IPS-18a (cell line): ENCODE measurements around the gene ACVR1.
"Not testable (repeated sequence)": the region's sequence is repeated elsewhere in the genome, so short reads cannot be mapped to it uniquely, and the experiment has no call there.

Experiments
- H3K27ac ChIP-seq: one replicate; pipeline ENCODE4 v1.5.1; 2013; ENCODE audit warnings: low read length
- H3K27me3 ChIP-seq: one replicate; pipeline ENCODE4 v1.6.1; 2013; ENCODE audit warnings: mild to moderate bottlenecking, low read length; ENCODE audit not compliant: control insufficient read depth, insufficient read depth
- H3K36me3 ChIP-seq: one replicate; pipeline ENCODE4 v1.6.1; 2013; ENCODE audit warnings: low read depth, low read length; ENCODE audit not compliant: control insufficient read depth
- H3K4me1 ChIP-seq: one replicate; pipeline ENCODE4 v1.6.1; 2013; ENCODE audit warnings: low read depth, low read length; ENCODE audit not compliant: control insufficient read depth
- H3K4me3 ChIP-seq: one replicate; pipeline ENCODE4 v1.5.1; 2013; ENCODE audit warnings: low read length
- H3K9ac ChIP-seq: one replicate; pipeline ENCODE4 v1.6.1; 2013; ENCODE audit warnings: mild to moderate bottlenecking, low read length, moderate library complexity
- H3K9me3 ChIP-seq: one replicate; pipeline ENCODE4 v1.6.1; 2013; ENCODE audit warnings: low read depth, low read length; ENCODE audit not compliant: control insufficient read depth

ACVR1 gene

DNA sequence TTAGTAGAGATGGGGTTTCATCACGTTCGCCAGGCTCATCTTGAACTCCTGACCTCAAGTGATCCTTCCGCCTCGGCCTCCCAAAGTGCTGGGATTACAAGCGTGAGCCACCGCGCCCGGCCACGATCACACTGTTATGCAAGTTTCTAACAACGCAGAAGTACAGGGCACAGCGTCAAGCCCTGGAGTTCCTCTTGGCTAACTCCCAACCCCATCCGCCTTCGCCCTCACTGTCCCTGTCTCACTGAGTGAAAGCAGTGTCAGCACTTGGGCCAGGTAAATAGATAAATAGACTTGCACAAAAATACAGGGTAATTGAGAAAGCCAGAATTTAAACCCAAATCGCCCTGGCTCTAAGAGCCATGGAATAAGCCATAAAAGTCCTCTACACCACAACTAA lies 111.7 kb downstream of the ACVR1 start:
- H3K4me1 ChIP-seq, result peaks cover 19% of the 10 kb centered on the region
- H3K27me3 ChIP-seq, result no peaks in the 10 kb centered on the region
- peaks cover 8% of the 10 kb centered on the region for H3K36me3 ChIP-seq
- no peak overlapping the region for H3K4me3 ChIP-seq
- no peak overlapping the region for H3K9ac ChIP-seq
- H3K27ac ChIP-seq, result no peak overlapping the region
- H3K9me3 ChIP-seq, result no peaks in the 10 kb centered on the region

DNA sequence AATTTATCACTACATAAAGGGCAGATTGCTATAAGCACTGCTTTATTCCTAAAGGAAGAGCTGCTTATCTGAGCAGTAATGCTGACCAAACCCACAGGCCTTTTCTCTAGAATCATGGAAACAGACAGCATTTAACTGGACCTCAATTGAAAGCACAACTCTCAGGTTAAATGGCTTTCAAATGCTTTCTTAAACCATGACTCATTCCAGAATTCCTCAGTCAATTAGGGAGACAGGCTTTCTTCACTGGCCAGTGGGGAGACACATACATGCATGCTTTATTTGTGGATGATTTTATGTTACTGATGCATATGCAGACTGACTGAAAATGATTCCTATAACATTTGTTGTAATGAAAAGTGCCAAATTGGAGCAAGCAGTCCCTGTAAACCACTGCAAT lies 114.6 kb downstream of the ACVR1 start:
- H3K4me3 ChIP-seq, result no peak overlapping the region
- no peak overlapping the region for H3K27ac ChIP-seq
- H3K4me1 ChIP-seq, result peaks cover 23% of the 10 kb centered on the region
- H3K36me3 ChIP-seq, result peaks cover 8% of the 10 kb centered on the region
- H3K27me3 ChIP-seq, result no peaks in the 10 kb centered on the region
- no peak overlapping the region for H3K9ac ChIP-seq
- no peaks in the 10 kb centered on the region for H3K9me3 ChIP-seq

DNA sequence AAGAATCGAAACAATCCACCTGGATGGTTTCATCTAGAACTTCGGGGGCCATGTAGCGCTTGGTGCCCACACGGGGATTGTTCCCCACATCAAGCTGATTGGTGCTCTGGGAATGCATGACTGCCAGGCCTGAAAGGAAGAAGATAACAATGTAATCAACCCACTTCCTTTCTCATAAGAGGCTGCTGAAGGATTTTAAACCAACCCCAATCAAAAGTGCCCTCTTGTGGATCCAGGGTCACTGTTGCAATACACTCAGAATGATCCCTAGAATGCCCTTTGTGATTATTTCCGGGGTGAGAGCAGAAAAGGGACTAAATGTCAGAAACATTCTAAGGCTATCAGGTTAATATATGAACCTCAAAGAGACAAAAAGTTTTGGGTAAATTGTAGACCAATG lies 115.2 kb downstream of the ACVR1 start:
- no peak overlapping the region for H3K4me3 ChIP-seq
- H3K9ac ChIP-seq, result no peak overlapping the region
- peaks cover 3% of the 10 kb centered on the region for H3K9me3 ChIP-seq
- H3K36me3 ChIP-seq, result peaks cover 7% of the 10 kb centered on the region
- H3K27me3 ChIP-seq, result no peaks in the 10 kb centered on the region
- no peak overlapping the region for H3K27ac ChIP-seq
- peaks cover 23% of the 10 kb centered on the region for H3K4me1 ChIP-seq

DNA sequence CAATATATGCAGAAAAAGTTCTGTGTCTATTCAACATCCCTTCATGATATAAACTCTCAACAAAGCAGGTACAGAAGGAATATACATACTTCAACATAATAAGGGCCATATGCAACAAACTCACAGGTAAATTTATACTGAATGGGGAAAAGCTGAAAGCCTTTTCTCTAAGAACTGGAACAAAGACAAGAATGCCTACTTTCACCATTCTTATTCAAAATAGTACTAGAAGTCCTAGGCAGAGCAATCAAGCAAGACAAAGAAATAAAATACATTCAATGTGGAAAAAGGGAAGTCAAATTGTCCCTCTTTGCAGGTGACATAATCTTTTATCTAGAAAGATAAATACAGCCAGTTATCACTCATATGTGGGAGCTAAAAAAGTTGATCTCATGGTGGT lies 116.3 kb downstream of the ACVR1 start:
- no peak overlapping the region for H3K9ac ChIP-seq
- H3K27ac ChIP-seq, result no peak overlapping the region
- H3K36me3 ChIP-seq, result no peaks in the 10 kb centered on the region
- H3K9me3 ChIP-seq, result peaks cover 3% of the 10 kb centered on the region
- H3K27me3 ChIP-seq, result no peaks in the 10 kb centered on the region
- no peak overlapping the region for H3K4me3 ChIP-seq
- H3K4me1 ChIP-seq, result peaks cover 23% of the 10 kb centered on the region

DNA sequence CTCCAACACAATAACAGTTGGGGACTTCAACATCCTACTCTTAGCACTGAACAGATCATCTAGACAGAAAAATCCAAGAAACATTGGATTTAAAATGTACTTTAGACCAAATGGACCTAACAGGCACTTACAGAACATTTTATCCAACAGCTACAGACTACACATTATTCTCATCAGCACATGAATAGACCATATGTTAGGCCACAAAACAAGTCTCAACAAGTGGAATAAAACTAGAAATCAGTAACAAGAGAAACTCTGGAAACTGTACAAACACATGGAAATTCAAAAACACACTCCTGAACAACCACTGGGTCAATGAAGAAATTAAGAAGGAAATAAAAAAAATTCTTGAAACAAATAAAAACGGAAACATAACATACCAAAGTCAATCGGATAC lies 117.5 kb downstream of the ACVR1 start:
- Histone ChIP-seq H3K4me1 (peaks cover 23% of the 10 kb centered on the region), H3K27ac (no peak overlapping the region), H3K27me3 (no peaks in the 10 kb centered on the region), H3K36me3 (no peaks in the 10 kb centered on the region), H3K4me3 (no peak overlapping the region), H3K9ac (no peak overlapping the region), H3K9me3 (peaks cover 3% of the 10 kb centered on the region)

DNA sequence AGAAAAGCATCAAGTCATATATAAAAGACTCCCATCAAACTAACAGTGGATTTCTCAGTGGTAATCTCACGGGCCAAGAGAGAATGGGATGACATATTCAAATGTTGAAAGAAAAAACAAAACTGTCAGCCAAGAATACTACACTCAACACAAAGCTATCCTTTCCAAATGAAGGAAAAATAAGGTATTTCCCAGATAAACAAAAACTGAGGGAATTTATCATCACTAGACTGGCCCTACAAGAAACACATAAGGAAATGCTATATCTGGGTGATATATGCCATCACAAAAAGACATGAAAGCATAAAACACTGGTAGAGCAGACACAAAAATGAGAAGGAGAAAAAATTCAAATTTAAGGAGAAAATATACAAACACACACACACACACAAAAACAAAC lies 118.6 kb downstream of the ACVR1 start:
- H3K27me3 ChIP-seq, result no peaks in the 10 kb centered on the region
- H3K27ac ChIP-seq, result no peak overlapping the region
- no peak overlapping the region for H3K9ac ChIP-seq
- no peaks in the 10 kb centered on the region for H3K36me3 ChIP-seq
- H3K4me3 ChIP-seq, result no peak overlapping the region
- peaks cover 23% of the 10 kb centered on the region for H3K4me1 ChIP-seq
- peaks cover 3% of the 10 kb centered on the region for H3K9me3 ChIP-seq

DNA sequence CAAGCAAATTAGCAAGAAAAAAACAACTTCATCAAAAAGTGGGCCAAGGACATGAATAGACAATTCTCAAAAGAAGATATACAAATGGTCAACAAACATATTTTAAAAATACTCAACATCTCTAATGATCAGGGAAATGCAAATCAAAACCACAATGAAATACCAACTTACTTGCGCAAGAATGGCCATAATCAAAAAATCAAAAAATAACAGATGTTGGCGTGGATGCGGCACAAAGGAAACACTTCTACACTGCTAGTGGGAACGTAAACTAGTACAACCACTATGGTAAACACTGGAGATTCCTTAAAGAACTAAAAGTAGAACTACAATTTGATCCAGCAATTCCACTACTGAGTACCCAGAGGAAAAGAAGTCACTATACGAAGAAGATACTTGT lies 119.7 kb downstream of the ACVR1 start:
- not testable (repeated sequence) for H3K27me3 ChIP-seq, H3K4me3 ChIP-seq, H3K9ac ChIP-seq, H3K36me3 ChIP-seq, H3K27ac ChIP-seq, H3K9me3 ChIP-seq
- H3K4me1 ChIP-seq, result peaks cover 20% of the 10 kb centered on the region

DNA sequence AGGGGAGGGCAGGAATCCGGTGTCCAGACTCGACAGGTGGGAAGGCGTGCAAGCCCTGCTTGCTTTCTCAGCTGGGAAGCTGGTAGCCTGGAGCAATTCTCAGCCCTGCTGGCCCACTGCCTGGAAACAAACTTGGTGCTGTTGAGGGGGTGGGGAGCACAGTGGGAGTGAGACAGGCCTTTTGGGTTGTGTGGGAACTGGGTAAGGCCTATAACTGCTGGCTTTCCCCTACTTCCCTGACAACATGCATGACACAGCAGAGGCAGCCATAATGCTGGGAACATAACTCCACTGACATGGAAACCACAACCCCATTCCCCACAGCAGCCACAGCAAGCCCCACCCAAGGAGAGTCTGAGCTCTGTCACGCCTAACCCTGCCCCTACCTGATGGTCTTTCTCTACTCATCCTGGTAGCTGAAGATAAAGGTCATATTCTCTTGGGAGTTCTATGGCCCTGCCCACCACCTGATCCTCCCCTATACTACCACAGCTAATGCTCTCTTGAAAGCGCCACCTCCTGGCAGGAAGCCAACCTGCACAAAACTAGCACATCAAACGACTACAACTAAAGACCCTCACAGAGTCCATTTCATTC lies 124.6 kb downstream of the ACVR1 start:
- no peak overlapping the region for H3K4me3 ChIP-seq
- no peak overlapping the region for H3K27ac ChIP-seq
- H3K9ac ChIP-seq, result no peak overlapping the region
- H3K4me1 ChIP-seq, result no peaks in the 10 kb centered on the region
- H3K9me3 ChIP-seq, result peaks cover 3% of the 10 kb centered on the region
- no peaks in the 10 kb centered on the region for H3K27me3 ChIP-seq
- H3K36me3 ChIP-seq, result no peaks in the 10 kb centered on the region

DNA sequence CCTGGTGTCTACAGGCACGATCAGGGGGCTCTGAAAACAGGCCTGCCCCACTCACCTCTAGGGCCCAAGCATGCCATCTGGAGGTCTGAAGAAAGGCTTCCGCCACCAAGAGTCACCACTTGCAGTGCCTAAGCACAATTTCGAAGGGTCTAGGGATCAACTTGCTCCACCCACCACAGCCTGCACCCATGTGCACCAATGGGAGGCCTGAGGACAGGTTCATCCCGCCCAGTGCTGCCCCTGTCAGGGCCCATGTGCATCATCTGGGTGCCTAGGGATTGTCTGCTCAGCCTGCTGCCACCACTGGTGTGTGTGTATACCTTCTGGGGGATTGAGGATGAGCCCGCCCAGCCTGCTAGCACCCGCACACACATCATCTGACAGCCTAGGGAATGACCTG lies 126.4 kb downstream of the ACVR1 start:
- H3K9me3 ChIP-seq, result no peaks in the 10 kb centered on the region

DNA sequence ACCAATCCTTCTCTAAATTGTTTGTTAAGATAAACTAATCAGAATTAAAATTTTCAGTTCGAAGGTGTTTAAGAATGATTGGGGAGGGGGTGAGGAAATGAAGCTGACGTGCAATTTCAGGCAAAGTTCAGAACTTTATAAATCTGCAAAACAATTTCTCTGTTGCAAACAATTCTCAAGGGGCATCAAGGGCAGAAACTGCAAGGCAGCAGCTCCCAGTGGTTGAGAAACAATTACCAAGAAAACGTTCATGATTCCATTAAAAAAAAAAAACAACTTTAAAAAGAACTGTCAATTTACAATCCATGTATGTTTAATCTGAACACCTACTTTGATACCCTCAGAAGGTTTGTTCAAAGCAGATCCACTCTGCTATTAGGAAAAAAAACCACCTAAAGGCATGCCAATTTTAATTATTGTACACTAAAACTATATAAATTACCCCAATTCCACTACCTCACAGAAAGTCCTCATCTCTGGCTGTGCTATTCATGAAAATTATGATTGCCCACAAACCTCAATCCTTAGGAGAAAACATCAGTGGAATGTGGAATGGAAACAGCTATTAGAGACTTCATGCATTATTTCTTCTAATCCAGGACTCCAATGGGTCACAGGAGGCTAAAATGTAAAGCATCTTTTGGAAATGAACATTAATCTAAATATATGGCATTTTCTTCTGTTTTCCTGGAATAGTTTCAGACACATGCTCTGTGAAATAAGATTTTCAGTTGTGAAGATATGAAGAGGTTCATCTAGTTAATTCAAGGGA lies 127.6 kb downstream of the ACVR1 start:
- Histone ChIP-seq H3K27me3 (no peaks in the 10 kb centered on the region), H3K9me3 (no peaks in the 10 kb centered on the region), H3K4me1 (no peaks in the 10 kb centered on the region), H3K27ac (no peak overlapping the region), H3K4me3 (no peak overlapping the region), H3K9ac (no peak overlapping the region), H3K36me3 (no peaks in the 10 kb centered on the region)

More for the DNA sequence above, 126.4 kb downstream of the ACVR1 start:
- Histone ChIP-seq H3K9ac (no peak overlapping the region), H3K4me1 (no peaks in the 10 kb centered on the region), H3K4me3 (no peak overlapping the region), H3K36me3 (no peaks in the 10 kb centered on the region), H3K27me3 (no peaks in the 10 kb centered on the region), H3K27ac (no peak overlapping the region)

DNA sequence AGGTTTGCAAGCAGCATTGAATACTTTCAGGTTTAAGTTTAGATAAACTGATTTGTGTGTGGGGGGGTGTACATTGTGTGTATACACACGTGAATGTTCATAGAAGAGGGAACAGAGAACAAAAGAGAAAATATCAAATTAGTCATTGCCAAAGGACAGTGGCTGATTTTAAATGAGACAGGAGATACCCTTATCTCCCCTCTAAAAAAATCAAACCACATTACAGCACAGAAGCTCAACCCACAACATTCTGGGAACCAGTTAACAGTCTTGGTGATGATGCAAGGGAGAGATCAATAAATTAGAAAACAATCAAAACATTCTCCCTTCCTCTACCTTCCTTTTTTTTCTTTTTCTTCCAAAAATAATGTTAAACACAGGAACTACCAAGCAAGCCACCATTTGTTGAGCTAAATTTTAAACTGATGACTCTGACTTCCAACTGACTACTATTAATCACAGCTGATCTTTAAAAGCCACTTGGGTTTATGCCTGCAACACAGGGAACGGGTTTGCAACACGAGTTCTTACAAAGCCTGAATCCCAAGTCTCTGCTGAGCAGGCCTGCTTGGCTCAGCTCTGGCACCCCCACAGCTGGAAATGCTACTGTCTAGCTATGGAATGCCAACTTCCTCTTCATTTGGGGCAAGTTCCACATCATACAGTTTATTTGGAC lies 128.3 kb downstream of the ACVR1 start:
- no peaks in the 10 kb centered on the region for H3K27me3 ChIP-seq
- no peak overlapping the region for H3K4me3 ChIP-seq
- H3K4me1 ChIP-seq, result no peaks in the 10 kb centered on the region
- H3K9me3 ChIP-seq, result no peaks in the 10 kb centered on the region
- H3K36me3 ChIP-seq, result no peaks in the 10 kb centered on the region
- no peak overlapping the region for H3K27ac ChIP-seq
- no peak overlapping the region for H3K9ac ChIP-seq

DNA sequence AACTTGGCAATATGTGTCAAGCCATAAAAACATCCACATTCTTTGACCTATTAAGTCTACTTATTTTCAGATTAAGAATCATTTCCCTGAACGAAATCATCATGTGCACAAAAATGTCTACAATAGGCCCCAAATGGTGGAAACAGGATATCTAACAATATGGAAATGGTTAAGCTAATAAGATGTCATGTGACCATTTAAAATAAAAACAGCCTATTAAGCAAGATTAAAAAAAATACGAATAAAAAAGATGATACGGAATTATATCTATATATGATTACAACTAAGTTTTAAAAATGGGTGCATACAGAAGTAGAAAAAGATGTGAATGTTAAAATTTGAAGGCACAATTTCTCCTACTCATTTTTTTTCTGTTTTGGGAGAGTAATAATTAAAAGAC lies 128.8 kb downstream of the ACVR1 start:
- H3K9me3 ChIP-seq, result no peaks in the 10 kb centered on the region
- H3K4me3 ChIP-seq, result no peak overlapping the region
- no peaks in the 10 kb centered on the region for H3K27me3 ChIP-seq
- no peak overlapping the region for H3K9ac ChIP-seq
- no peaks in the 10 kb centered on the region for H3K4me1 ChIP-seq
- H3K36me3 ChIP-seq, result no peaks in the 10 kb centered on the region
- no peak overlapping the region for H3K27ac ChIP-seq
